Activated CD4-positive, alpha-beta T cell treated with anti-CD3 and anti-CD28 coated beads, Interleukin-2, amount 50 U/mL, for 1 hour (primary cell): ENCODE data around the gene GON4L.
A peak's percentile ranks its signal among the peaks of the same experiment; 100 is the strongest.
"Not testable (repeated sequence)": the region's sequence is repeated elsewhere in the genome, so short reads cannot be mapped to it uniquely, and the experiment has no call there.

Experiments
- DNase-seq: peaks from one replicate; pipeline ENCODE4 v3.0.0-alpha.2; 2020

GON4L gene

GRCh38 chr1:155867766-155868165 is 10.8 kb upstream of the GON4L start:
- no peak for DNase-seq

GRCh38 chr1:155864393-155864792 is 7.4 kb upstream of the GON4L start:
- no peak for DNase-seq

DNA sequence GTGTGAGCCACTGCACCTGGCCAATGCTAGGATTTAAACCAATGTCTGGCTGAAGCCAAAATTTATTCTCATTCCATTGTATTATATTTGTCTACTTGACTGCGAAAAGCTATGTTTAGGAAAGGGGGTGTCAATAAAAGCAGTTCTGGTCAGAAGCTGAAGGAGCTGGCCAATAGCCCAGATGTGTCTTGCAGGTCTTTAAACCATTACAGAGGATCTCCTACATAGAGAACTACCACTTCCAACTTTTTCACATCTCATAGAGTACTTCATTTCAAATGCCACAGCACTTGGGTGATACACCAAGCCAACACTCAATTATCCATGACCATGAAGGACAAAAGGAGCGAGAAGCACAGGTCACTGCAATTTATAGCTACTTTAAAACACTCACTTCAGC is 4.9 kb upstream of the GON4L start:
- no peak for DNase-seq

GRCh38 chr1:155860970-155861510 is 4.0 kb upstream of the GON4L start:
- no peak for DNase-seq

DNA sequence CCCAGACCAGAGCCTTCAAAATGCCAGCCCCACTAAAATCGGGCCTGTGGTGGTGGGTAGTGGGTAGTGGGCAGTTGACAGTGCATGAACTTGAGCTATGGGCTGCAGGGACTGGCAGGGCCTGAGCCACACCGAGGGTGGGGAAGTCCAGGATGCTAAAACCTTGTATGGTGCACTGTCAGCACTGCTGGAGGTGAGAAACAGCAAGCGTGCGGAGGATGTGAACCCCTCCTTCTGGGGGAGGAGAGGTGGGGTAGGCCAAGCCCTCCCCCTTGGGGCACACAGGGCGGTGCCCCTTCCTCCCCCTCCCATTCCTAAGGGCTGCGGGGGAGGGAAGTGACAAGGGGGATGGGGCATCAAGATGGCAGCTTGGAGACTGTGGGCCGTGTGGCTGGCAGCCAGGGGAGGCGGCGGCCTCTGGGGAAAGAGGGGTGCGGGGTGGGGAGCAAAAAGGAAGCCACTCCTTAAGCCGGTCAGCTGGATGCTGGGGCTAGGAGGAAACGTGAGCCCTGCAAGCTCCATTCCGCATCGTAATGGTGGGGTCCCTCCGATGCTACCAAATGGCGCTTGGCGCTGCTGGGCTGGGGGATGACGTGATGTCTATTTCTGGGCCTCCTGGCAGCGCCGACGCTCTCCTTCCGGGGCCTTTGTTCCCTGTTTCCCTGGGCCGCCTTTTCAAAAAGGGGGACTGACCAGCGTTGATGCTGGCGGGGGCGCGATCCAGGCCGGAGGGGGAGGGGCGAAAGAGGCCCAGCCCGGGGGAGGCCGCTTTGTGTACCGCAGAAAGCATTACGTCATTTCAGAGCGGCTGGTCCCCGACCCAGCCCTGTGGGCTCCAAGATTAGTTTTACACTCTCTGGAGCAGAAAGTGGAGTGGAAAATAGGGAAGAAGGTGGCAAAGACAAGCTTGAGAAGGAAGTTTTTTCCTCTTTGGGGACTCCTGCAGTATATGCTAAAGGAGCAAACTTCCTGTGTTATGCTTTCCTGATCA is 3.2 kb upstream of the GON4L start:
- peak; percentile 40 for DNase-seq

DNA sequence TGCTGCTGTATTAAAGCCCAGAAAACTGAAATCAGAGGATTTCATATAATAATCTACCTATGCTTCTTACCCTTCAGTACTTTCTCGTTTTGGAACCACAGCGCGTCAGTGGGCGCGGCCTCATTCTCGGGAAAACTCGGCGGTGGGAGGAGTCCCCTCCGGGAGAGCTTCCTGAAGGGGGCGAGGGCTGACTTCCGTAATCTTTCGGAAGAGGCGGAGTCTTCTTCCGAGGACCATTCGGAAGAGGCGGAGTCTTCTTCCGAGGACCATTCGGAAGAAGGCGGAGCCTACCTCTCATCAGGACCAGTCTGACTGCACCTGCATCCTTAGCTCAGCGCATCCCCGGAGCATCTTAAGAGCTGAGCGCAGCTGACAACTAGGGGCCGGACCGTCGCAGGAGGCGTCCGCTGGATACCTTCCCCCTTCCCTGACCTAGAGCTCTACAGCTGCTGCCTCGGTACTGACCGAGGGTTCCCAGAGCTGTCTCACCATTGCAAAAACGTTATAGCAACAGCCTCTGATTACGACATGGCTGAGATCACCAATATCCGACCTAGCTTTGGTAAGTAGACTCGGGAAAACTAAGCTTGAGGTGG is 2.3 kb upstream of the GON4L start, which contains the start of gene SYT11:
TSS of gene SYT11 (plus strand) at position 334 of the 596 bp plus-strand sequence. CDS start at position 529, 195 bp downstream.
- peak; percentile 91 for DNase-seq

- DNase-seq: no peak
These were observed 1.8 kb upstream of the GON4L start for GRCh38 chr1:155858800-155859233.

- DNase-seq: no peak
These were observed 598 bp downstream of the GON4L start for GRCh38 chr1:155856257-155856974.

DNA sequence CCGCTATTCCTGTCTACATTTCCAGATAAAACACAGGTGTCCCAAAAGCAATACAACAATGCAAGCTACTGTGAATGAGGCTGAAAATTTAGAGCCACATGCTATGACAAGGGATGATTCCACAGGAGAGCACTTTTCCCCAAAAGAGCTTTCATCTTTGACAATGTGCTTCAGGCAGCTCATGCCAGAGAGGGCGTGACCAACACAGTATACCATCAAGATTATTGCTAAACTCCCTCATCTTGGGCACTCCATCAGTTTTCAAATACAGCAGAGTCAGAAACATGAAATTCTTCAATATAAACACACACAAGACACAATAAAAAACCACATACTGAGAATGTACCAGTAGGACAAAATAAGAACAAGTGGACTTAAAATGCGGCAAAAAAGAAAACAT is 6.7 kb downstream of the GON4L start:
- no peak for DNase-seq

DNA sequence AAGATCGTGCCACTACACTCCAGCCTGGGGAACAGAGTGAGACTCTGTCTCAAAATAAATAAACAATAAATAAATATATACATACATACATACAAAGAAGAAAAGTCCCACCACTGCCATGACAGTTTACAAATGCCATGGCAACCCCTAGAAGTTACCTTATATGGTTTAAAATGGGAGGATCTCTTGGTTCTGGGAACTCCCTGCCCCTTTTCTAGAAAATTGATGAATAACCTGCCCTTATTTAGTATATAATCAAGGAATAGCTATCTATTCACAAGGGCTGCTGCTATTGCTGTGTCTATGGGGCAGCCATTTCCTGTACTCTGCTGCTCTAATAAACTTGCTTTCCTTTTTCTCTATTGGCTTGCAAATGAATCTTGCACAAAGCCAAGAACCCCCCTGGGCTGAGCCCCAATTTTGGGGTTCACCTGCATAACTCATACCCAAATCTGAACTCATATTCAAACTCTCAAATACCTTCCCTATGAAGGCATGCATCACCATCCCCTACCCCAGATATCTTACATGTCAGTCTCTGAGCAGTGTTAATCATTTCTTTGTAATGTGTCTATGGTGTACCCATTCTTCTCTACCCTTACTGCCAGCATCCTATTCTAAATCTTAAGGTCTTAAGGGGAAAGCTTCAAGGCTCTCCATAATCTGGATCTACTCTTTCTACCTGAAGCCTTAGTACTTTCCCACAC is 9.0 kb downstream of the GON4L start:
- no peak for DNase-seq

GRCh38 chr1:155844860-155845421 is 12.1 kb downstream of the GON4L start:
- DNase-seq: no peak

GRCh38 chr1:155840386-155840785 is 16.6 kb downstream of the GON4L start:
- no peak for DNase-seq

DNA sequence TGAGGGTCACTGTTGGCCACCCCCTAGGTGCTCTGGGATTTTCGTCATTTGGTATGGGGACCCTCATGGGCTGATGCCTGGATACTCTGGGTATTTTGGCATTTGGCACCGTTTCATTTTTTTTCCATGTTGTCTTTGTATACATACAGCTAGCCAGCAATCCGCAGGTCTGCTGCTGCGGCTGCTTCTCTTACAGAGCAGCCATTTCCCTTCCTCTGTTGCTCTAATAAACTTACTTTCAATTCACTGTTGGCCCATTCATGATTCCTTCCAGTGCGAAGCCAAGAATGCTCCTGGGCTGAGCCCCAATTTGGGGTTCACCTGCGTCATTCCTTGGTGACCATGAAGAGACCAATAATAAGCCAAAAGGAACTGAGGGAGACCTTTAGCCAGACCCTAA is 21.5 kb downstream of the GON4L start:
- DNase-seq: no peak

DNA sequence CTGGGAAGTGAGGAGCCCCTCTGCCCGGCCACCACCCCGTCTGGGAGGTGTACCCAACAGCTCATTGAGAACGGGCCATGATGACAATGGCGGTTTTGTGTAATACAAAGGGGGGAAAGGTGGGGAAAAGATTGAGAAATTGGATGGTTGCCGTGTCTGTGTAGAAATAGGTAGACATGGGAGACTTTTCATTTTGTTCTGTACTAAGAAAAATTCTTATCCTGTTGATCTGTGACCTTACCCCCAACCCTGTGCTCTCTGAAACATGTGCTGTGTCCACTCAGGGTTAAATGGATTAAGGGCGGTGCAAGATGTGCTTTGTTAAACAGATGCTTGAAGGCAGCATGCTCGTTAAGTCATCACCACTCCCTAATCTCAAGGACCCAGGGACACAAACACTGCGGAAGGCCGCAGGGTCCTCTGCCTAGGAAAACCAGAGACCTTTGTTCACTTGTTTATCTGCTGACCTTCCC is 22.1 kb downstream of the GON4L start:
- DNase-seq: not testable (repeated sequence)

DNA sequence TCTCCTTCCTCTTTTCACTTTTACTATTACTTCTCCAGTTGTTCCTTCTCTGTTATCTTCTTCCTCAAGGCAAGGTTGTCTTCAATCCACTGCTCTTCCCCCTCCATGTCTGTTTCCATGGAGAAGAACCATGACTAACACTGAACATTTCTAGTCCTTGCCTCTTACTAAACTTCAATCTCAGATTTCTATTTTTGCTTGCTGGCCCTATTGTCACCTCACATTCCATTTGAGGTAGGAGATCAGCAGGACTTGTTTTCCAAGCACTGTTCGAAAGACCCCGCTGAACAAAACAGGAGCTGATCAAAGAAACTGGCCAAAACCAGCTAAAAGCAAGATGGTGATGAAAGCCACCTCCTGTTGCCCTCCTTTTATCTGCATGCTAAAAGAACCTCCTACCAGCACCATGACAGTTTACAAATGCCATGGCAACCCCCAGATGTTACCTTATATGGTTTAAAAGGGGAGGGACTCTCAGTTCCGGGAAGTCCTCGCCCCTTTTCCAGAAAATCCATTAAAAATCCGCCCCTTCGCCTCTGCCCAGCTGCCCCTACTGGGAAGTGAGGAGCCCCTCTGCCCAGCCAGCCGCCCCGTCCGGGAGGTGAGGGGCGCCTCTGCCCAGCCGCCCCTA is 22.6 kb downstream of the GON4L start:
- DNase-seq: no peak

DNA sequence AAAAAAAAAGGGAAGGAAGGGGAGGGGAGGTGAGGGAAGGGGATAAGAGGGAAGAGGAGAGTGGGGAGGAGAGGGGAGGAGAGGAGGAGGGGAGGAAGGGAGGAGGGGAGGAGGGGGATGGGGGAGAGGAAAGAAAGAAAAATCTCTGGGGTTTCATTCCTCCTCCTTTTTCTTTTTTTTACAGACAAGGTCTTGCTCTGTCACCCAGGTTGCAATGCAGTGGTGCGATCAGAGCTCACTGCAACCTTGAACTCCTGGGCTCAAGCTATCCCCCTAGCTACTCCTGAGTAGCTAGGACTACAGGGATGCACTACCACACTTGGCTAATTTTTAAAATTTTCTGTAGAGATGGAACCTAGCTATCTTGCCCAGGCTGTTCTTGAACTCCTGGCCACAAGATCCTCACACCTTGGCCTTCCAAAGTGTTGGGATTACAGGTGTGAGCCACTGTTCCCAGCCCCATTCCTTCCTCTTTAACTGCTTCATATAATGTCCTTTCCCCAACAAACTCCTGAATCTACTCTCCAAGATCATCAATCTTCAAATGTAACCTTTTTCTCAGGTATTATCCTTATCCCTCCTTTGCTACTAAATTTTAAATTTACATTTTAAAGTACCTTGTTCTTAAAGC is 23.2 kb downstream of the GON4L start:
- DNase-seq: no peak

DNA sequence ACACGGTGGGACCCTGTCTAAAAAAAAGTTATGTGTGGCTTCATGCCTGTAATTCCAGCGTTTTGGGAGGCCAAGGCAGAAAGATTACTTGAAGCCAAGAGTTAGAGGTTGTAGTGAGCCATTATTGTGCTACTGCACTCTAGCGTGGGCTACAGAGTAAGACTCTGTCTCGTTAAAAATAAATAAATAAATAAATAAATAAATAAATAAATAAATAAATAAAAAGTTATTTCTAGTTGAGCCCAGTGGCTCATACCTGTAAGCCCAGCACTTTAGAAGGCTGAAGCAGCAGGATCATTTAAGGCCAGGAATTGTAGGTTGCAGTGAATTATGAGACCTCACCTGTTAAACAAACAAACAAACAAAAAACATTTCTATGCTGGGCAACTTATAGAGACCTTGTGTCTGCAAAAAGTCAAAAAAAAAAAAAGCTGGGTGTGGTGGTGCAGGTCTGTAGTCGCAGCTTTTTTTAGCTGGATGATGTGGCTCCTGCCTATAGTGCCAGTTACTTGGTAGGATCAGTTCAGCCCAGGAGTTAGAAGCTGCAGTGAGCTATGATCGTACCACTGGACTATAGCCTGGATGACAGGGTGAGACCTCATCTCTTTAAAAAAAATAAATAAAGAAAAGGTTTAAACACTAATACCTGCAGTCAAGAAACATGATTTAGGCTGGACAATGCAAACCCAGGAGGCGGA is 25.6 kb downstream of the GON4L start:
- DNase-seq: no peak

DNA sequence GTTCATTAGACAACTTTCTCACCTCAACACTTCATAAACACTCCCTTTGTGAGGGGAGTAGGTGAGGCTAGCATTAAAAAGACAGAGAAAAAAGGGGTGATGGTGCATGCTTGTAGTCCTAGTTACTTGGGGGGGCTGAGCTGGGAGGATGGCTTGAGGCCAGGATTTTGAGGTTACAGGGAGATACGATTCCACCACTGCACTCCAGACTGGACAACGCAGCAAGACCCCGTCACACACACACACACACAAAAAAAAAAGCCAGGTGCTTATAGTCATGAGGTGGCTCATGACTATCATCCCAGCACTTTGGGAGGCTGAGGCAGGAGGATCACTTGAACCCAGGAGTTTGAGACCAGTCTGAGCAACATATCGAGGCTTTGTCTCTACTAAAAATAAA is 29.6 kb downstream of the GON4L start:
- DNase-seq: no peak

GRCh38 chr1:155816351-155816750 is 40.7 kb downstream of the GON4L start:
- DNase-seq: no peak

- no peak for DNase-seq
These were observed 43.3 kb downstream of the GON4L start for GRCh38 chr1:155813672-155814071.
